ENCODE data around the gene FRMD4B.

DNA sequence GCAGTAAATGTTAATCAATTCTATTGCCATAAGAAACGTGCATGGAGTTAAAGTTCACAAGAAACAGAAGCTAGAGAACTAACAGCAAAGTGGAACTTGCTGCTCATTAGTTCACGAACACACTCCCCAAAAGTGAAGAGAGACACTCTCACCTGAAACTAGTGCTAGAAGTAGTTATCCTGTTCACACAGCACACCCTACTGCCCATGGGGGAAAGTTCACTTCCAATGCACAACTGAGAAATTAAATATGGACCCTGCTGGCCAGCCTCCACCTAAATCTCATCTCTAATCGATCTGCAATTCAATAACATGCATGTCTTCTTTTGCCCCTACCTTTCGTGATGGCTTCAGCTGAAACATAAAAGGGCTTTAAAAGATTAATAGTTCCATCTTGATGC is 39.4 kb upstream of the FRMD4B start:
- TF ChIP-seq, protein P1, sequence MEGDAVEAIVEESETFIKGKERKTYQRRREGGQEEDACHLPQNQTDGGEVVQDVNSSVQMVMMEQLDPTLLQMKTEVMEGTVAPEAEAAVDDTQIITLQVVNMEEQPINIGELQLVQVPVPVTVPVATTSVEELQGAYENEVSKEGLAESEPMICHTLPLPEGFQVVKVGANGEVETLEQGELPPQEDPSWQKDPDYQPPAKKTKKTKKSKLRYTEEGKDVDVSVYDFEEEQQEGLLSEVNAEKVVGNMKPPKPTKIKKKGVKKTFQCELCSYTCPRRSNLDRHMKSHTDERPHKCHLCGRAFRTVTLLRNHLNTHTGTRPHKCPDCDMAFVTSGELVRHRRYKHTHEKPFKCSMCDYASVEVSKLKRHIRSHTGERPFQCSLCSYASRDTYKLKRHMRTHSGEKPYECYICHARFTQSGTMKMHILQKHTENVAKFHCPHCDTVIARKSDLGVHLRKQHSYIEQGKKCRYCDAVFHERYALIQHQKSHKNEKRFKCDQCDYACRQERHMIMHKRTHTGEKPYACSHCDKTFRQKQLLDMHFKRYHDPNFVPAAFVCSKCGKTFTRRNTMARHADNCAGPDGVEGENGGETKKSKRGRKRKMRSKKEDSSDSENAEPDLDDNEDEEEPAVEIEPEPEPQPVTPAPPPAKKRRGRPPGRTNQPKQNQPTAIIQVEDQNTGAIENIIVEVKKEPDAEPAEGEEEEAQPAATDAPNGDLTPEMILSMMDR (conservative IDR thresholded peaks at IDR 0.05; ENCODE audit: low read length), result peak; percentile 69
- TF ChIP-seq EZH2phosphoT487 (IDR thresholded peaks at IDR 0.05; ENCODE audit: borderline replicate concordance, low read depth, low read length), result no peak

All from OCI-LY7 (cell line).